ENCODE measurements around the gene RELN. TPM values are rescaled to one million over a fixed set of nuclear protein-coding genes. Genes with fewer than 3 reads are reported as not detected.

The RELN gene
- total and polyA plus RNA-seq, 10 of the 15 experiments (the other 5 are each of a cell fraction or from before 2014, with no cell fraction given) = 0.11 to 0.21 TPM; not detected in 8

- no peak for TF ChIP-seq NKRF (conservative IDR thresholded peaks at IDR 0.05)
- no peak for TF ChIP-seq TARDBP (IDR thresholded peaks at IDR 0.05; ENCODE audit: borderline replicate concordance)
These were observed 275.0 kb downstream of the RELN start (continued) for GRCh38 chr7:103714376-103714927.

GRCh38 chr7:103712991-103713778 lies 276.3 kb downstream of the RELN start:
- Histone ChIP-seq H3K27ac (ENCODE audit: control insufficient read depth, insufficient read depth) (no peak overlapping the region), H3K9ac (ENCODE audit: control insufficient read depth, insufficient read depth, low read length) (no peak overlapping the region), H3K4me1 (ENCODE audit: control insufficient read depth, insufficient read depth, low read length) (no peaks in the 10 kb centered on the region), H2AFZ (ENCODE audit: control insufficient read depth, low read depth, low read length) (no peak overlapping the region), H3K36me3 (ENCODE audit: control insufficient read depth in 2 of 2, insufficient read depth in 2 of 2, low read length in 1 of 2) (no peaks in the 10 kb centered on the region), H4K20me1 (ENCODE audit: control insufficient read depth, insufficient read depth) (no peaks in the 10 kb centered on the region), H3K27me3 (replicated peaks in 1 of 2; ENCODE audit: control insufficient read depth in 2 of 2, insufficient read depth in 2 of 2, low read length in 1 of 2) (peaks cover 0 to 3% of the 10 kb centered on the region in 2 experiments; a peak in 2 of 4 replicates), H3K79me2 (ENCODE audit: control insufficient read depth, insufficient read depth, low read length) (no peaks in the 10 kb centered on the region), H3K9me3 (replicated peaks; ENCODE audit: control insufficient read depth, insufficient read depth, low read length) (no peaks in the 10 kb centered on the region), H3K4me3 (no peak overlapping the region), H3K4me2 (ENCODE audit: control insufficient read depth, insufficient read depth) (no peak overlapping the region)
- POLR2A ChIA-PET = no interaction called here
- CTCF ChIA-PET = interaction anchor here (0.6 kb wide), 1 partner anchor 303 kb away, joined by 3 read pairs; no protein-coding TSS in a partner anchor
- FAIRE-seq (no peak), DNase-seq (ENCODE audit: low read depth, low spot score) (no peak), ATAC-seq (no peak)
- in situ Hi-C loops (cut with MboI) = no loop called here
- 0% methylated on average over 4 of the region's 4 CpGs for WGBS (ENCODE audit: insufficient coverage, insufficient replicate concordance, low lambda C conversion rate, missing lambda C conversion rate)
- TF ChIP-seq DPF2 (IDR thresholded peaks at IDR 0.05) (no peak), ETV6 (conservative IDR thresholded peaks at IDR 0.05 in 1 of 2, IDR thresholded peaks at IDR 0.05 in 1 of 2; ENCODE audit: borderline replicate concordance in 1 of 2, low read depth in 1 of 2) (no peak)
- BruUV-seq (replicated peaks) = no TSS peak
- RAD21 ChIA-PET (ENCODE audit: unreplicated experiment) = no interaction called here
- SMC1A ChIA-PET (ENCODE audit: uncharacterized antibody, unreplicated experiment) = no interaction called here
- intact Hi-C loops (cut with micrococcal nuclease; ENCODE audit: unreplicated experiment) = no loop called here

Measured in GM12878 (cell line).